Uterus (tissue), 2 donors: ENCODE measurements around the gene PLEKHM3.

ENCODE experiments used
- CTCF ChIP-seq, 4 experiments: fragments of 200-600 bp in 2 of 4; fragments of 450-650 bp in 2 of 4; sonication (generic) in 2 of 4; IDR thresholded peaks; one replicate each; pipeline ENCODE4 v1.5.1; 2016 to 2019; ENCODE audit warnings: antibody characterized with exemption in 4 of 4, mild to moderate bottlenecking in 2 of 4, moderate library complexity in 1 of 4
- POLR2A ChIP-seq, 2 donors: fragments of 450-650 bp; IDR thresholded peaks; one replicate each; pipeline ENCODE4 v1.6.1; 2016; ENCODE audit warnings: antibody characterized with exemption in 2 of 2, mild to moderate bottlenecking in 1 of 2, moderate library complexity in 1 of 2

- TF ChIP-seq CTCF (IDR thresholded peaks at IDR 0.05) (no peak), POLR2A (IDR thresholded peaks at IDR 0.05) (no peak)
These were observed 72.0 kb downstream of the PLEKHM3 start for GRCh38 chr2:207953354-207953753.
